ENCODE results near the gene TNC. TPM values are rescaled to one million over a fixed set of nuclear protein-coding genes. Genes with fewer than 3 reads are reported as not detected.

The TNC gene
- total and polyA plus RNA-seq, 5 donors from 2014 or later = not detected

GRCh38 chr9:115109486-115109885 is 8.5 kb downstream of the TNC start:
- Mint-ChIP-seq H3K27me3 (peaks cover 14% of the 10 kb centered on the region), H3K9me3 (peaks cover 0 to 1% (median 0%) of the 10 kb centered on the region in 7 donors), H3K36me3 (no peaks in the 10 kb centered on the region), H3K27ac (no peak overlapping the region), H3K4me3 (no peak overlapping the region), H3K4me1 (no peaks in the 10 kb centered on the region)
- H3K4me3 ChIP-seq (ENCODE audit: low read depth, low read length) = no peak overlapping the region
- DNase-seq (no peak), ATAC-seq (ENCODE audit: low read depth in 2 of 2) (no peak)
- H3K4me1 ChIP-seq (ENCODE audit: control insufficient read depth, insufficient read depth, low read length, poor library complexity, severe bottlenecking) = no peaks in the 10 kb centered on the region
- H3K27me3 ChIP-seq (ENCODE audit: control insufficient read depth, insufficient read depth, low read length) = peaks cover 4% of the 10 kb centered on the region
- H3K9me3 ChIP-seq (ENCODE audit: control insufficient read depth in 2 of 2, low read length in 2 of 2) = no peaks in the 10 kb centered on the region
- no peak overlapping the region for H3K27ac ChIP-seq (ENCODE audit: insufficient read depth, low read length, poor library complexity, severe bottlenecking)
- no peaks in the 10 kb centered on the region for H3K36me3 ChIP-seq (ENCODE audit: control insufficient read depth, insufficient read depth, low read length)

- Histone ChIP-seq H3K27me3 (ENCODE audit: control insufficient read depth, insufficient read depth, low read length) (peaks cover 4% of the 10 kb centered on the region), H3K4me1 (ENCODE audit: control insufficient read depth, insufficient read depth, low read length, poor library complexity, severe bottlenecking) (no peaks in the 10 kb centered on the region), H3K9me3 (ENCODE audit: control insufficient read depth in 2 of 2, low read length in 2 of 2) (no peaks in the 10 kb centered on the region), H3K27ac (ENCODE audit: insufficient read depth, low read length, poor library complexity, severe bottlenecking) (no peak overlapping the region), H3K4me3 (ENCODE audit: low read depth, low read length) (no peak overlapping the region), H3K36me3 (ENCODE audit: control insufficient read depth, insufficient read depth, low read length) (no peaks in the 10 kb centered on the region)
- DNase-seq = no peak
- Mint-ChIP-seq H3K27me3 (peaks cover 16% of the 10 kb centered on the region), H3K9me3 (no peaks in the 10 kb centered on the region), H3K4me1 (no peaks in the 10 kb centered on the region), H3K27ac (no peak overlapping the region), H3K36me3 (no peaks in the 10 kb centered on the region), H3K4me3 (no peak overlapping the region)
- no peak for ATAC-seq (ENCODE audit: low read depth in 2 of 2)
These were observed 10.3 kb downstream of the TNC start for GRCh38 chr9:115107701-115108100.

GRCh38 chr9:115106642-115107041 is 11.3 kb downstream of the TNC start:
- Histone ChIP-seq H3K27ac (ENCODE audit: insufficient read depth, low read length, poor library complexity, severe bottlenecking) (no peak overlapping the region), H3K27me3 (ENCODE audit: control insufficient read depth, insufficient read depth, low read length) (peaks cover 4% of the 10 kb centered on the region), H3K4me3 (ENCODE audit: low read depth, low read length) (no peak overlapping the region), H3K4me1 (ENCODE audit: control insufficient read depth, insufficient read depth, low read length, poor library complexity, severe bottlenecking) (no peaks in the 10 kb centered on the region), H3K9me3 (ENCODE audit: control insufficient read depth in 2 of 2, low read length in 2 of 2) (no peaks in the 10 kb centered on the region), H3K36me3 (ENCODE audit: control insufficient read depth, insufficient read depth, low read length) (no peaks in the 10 kb centered on the region)
- Mint-ChIP-seq H3K4me3 (no peak overlapping the region), H3K27me3 (peaks cover 16% of the 10 kb centered on the region), H3K27ac (no peak overlapping the region), H3K36me3 (no peaks in the 10 kb centered on the region), H3K9me3 (no peaks in the 10 kb centered on the region), H3K4me1 (no peaks in the 10 kb centered on the region)
- DNase-seq = no peak
- no peak for ATAC-seq (ENCODE audit: low read depth in 2 of 2)

GRCh38 chr9:115106001-115106400 is 12.0 kb downstream of the TNC start:
- Histone ChIP-seq H3K9me3 (ENCODE audit: control insufficient read depth in 2 of 2, low read length in 2 of 2) (no peaks in the 10 kb centered on the region), H3K4me3 (ENCODE audit: low read depth, low read length) (no peak overlapping the region), H3K4me1 (ENCODE audit: control insufficient read depth, insufficient read depth, low read length, poor library complexity, severe bottlenecking) (no peaks in the 10 kb centered on the region), H3K27me3 (ENCODE audit: control insufficient read depth, insufficient read depth, low read length) (peaks cover 4% of the 10 kb centered on the region), H3K36me3 (ENCODE audit: control insufficient read depth, insufficient read depth, low read length) (no peaks in the 10 kb centered on the region), H3K27ac (ENCODE audit: insufficient read depth, low read length, poor library complexity, severe bottlenecking) (no peak overlapping the region)
- H3K27ac Mint-ChIP-seq = no peak overlapping the region
- no peaks in the 10 kb centered on the region for H3K4me1 Mint-ChIP-seq
- no peak overlapping the region for H3K4me3 Mint-ChIP-seq
- DNase-seq (no peak), ATAC-seq (ENCODE audit: low read depth in 2 of 2) (no peak)
- peaks cover 16% of the 10 kb centered on the region for H3K27me3 Mint-ChIP-seq
- H3K36me3 Mint-ChIP-seq = no peaks in the 10 kb centered on the region
- no peaks in the 10 kb centered on the region for H3K9me3 Mint-ChIP-seq

GRCh38 chr9:115104908-115105307 is 13.0 kb downstream of the TNC start:
- no peaks in the 10 kb centered on the region for H3K4me1 ChIP-seq (ENCODE audit: control insufficient read depth, insufficient read depth, low read length, poor library complexity, severe bottlenecking)
- Mint-ChIP-seq H3K4me3 (no peak overlapping the region), H3K27me3 (peaks cover 16% of the 10 kb centered on the region), H3K36me3 (no peaks in the 10 kb centered on the region), H3K9me3 (no peaks in the 10 kb centered on the region), H3K27ac (no peak overlapping the region), H3K4me1 (no peaks in the 10 kb centered on the region)
- H3K27ac ChIP-seq (ENCODE audit: insufficient read depth, low read length, poor library complexity, severe bottlenecking) = no peak overlapping the region
- H3K9me3 ChIP-seq (ENCODE audit: control insufficient read depth in 2 of 2, low read length in 2 of 2) = no peaks in the 10 kb centered on the region
- DNase-seq = no peak
- no peak overlapping the region for H3K4me3 ChIP-seq (ENCODE audit: low read depth, low read length)
- ATAC-seq (ENCODE audit: low read depth in 2 of 2) = no peak
- no peaks in the 10 kb centered on the region for H3K36me3 ChIP-seq (ENCODE audit: control insufficient read depth, insufficient read depth, low read length)
- H3K27me3 ChIP-seq (ENCODE audit: control insufficient read depth, insufficient read depth, low read length) = peaks cover 4% of the 10 kb centered on the region

- H3K27ac ChIP-seq (ENCODE audit: insufficient read depth, low read length, poor library complexity, severe bottlenecking) = no peak overlapping the region
- DNase-seq (no peak), ATAC-seq (ENCODE audit: low read depth in 2 of 2) (no peak)
- H3K4me1 ChIP-seq (ENCODE audit: control insufficient read depth, insufficient read depth, low read length, poor library complexity, severe bottlenecking) = no peaks in the 10 kb centered on the region
- Mint-ChIP-seq H3K27me3 (peaks cover 16% of the 10 kb centered on the region), H3K27ac (no peak overlapping the region), H3K9me3 (no peaks in the 10 kb centered on the region), H3K4me3 (no peak overlapping the region), H3K4me1 (no peaks in the 10 kb centered on the region), H3K36me3 (no peaks in the 10 kb centered on the region)
- no peak overlapping the region for H3K4me3 ChIP-seq (ENCODE audit: low read depth, low read length)
- H3K9me3 ChIP-seq (ENCODE audit: control insufficient read depth in 2 of 2, low read length in 2 of 2) = no peaks in the 10 kb centered on the region
- H3K36me3 ChIP-seq (ENCODE audit: control insufficient read depth, insufficient read depth, low read length) = no peaks in the 10 kb centered on the region
- H3K27me3 ChIP-seq (ENCODE audit: control insufficient read depth, insufficient read depth, low read length) = peaks cover 2% of the 10 kb centered on the region
These were observed 14.0 kb downstream of the TNC start for GRCh38 chr9:115103746-115104477.

DNA sequence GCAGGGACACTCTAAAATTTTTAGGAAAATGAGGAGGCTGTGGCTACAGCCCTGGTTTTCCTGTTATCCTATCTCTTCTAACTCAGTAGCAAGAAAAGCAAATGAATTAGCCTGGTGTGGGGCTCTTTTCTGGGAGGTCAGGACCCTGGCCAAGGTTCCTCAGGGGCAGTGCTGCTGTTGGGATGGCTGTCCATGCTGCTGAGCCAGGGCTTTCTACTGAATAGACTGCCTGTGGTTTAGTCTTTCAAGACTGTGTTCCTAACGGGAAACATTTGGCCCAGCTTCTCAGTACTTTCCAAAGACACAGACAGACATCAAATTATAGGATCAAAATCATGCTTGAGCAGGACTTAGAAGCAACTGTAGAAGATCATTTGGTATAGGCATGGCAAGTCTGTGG is 18.1 kb downstream of the TNC start:
- Mint-ChIP-seq H3K36me3 (no peaks in the 10 kb centered on the region), H3K9me3 (peaks cover 0 to 2% (median 0%) of the 10 kb centered on the region in 7 donors), H3K27ac (no peak overlapping the region), H3K27me3 (peaks cover 6% of the 10 kb centered on the region), H3K4me3 (no peak overlapping the region), H3K4me1 (no peaks in the 10 kb centered on the region)
- H3K36me3 ChIP-seq (ENCODE audit: control insufficient read depth, insufficient read depth, low read length) = no peaks in the 10 kb centered on the region
- no peaks in the 10 kb centered on the region for H3K4me1 ChIP-seq (ENCODE audit: control insufficient read depth, insufficient read depth, low read length, poor library complexity, severe bottlenecking)
- ATAC-seq (ENCODE audit: low read depth in 2 of 2) (no peak), DNase-seq (no peak)
- no peak overlapping the region for H3K4me3 ChIP-seq (ENCODE audit: low read depth, low read length)
- peaks cover 8% of the 10 kb centered on the region for H3K27me3 ChIP-seq (ENCODE audit: control insufficient read depth, insufficient read depth, low read length)
- no peak overlapping the region for H3K27ac ChIP-seq (ENCODE audit: insufficient read depth, low read length, poor library complexity, severe bottlenecking)
- H3K9me3 ChIP-seq (ENCODE audit: control insufficient read depth in 2 of 2, low read length in 2 of 2) = peaks cover 0 to 2% of the 10 kb centered on the region in 2 experiments

GRCh38 chr9:115098226-115098965 is 19.6 kb downstream of the TNC start:
- peaks cover 7% of the 10 kb centered on the region for H3K27me3 Mint-ChIP-seq
- H3K27me3 ChIP-seq (ENCODE audit: control insufficient read depth, insufficient read depth, low read length) = peaks cover 12% of the 10 kb centered on the region
- no peak for ATAC-seq (ENCODE audit: low read depth in 2 of 2)
- H3K4me3 Mint-ChIP-seq = no peak overlapping the region
- no peak overlapping the region for H3K4me3 ChIP-seq (ENCODE audit: low read depth, low read length)
- peaks cover 0 to 3% (median 0%) of the 10 kb centered on the region in 7 donors for H3K9me3 Mint-ChIP-seq
- no peak overlapping the region for H3K27ac Mint-ChIP-seq
- peaks cover 0 to 2% of the 10 kb centered on the region in 2 experiments for H3K9me3 ChIP-seq (ENCODE audit: control insufficient read depth in 2 of 2, low read length in 2 of 2)
- no peaks in the 10 kb centered on the region for H3K36me3 ChIP-seq (ENCODE audit: control insufficient read depth, insufficient read depth, low read length)
- no peak for DNase-seq
- no peaks in the 10 kb centered on the region for H3K4me1 ChIP-seq (ENCODE audit: control insufficient read depth, insufficient read depth, low read length, poor library complexity, severe bottlenecking)
- H3K36me3 Mint-ChIP-seq = no peaks in the 10 kb centered on the region
- H3K4me1 Mint-ChIP-seq = no peaks in the 10 kb centered on the region
- H3K27ac ChIP-seq (ENCODE audit: insufficient read depth, low read length, poor library complexity, severe bottlenecking) = no peak overlapping the region

Data from CD4-positive, CD25-positive, alpha-beta regulatory T cell (primary cell).